ENCODE data around the gene SRSF2. TPM values are rescaled to one million over a fixed set of nuclear protein-coding genes. Genes with fewer than 3 reads are reported as not detected.

The SRSF2 gene
- total and polyA plus RNA-seq, 9 of the 15 experiments (the other 6 are each of a cell fraction or from before 2014, with no cell fraction given): 161 to 583 (median 393) TPM

DNA sequence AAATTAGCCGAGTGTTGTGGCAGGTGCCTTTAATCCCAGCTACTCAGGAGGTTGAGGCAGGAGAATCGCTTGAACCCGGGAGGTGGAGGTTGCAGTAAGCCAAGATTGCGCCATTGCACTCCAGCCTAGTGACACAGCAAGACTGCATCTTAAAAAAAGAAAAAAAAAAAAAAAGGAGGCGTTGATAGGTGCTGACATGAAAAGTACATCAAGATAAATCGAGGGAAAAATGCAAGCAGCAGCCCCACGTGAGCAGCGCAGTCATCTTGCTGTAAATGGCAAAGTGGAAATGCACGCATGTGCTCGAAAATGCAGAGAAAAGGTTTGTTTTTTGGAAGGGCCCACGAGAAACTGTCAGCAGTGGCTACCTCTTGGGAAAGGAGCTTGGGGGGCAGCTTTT lies 47.3 kb downstream of the SRSF2 start (continued):
- TF ChIP-seq ZNF316 (IDR thresholded peaks at IDR 0.05): peak; percentile 57; the same call in 1 of the 2 replicates
- TF ChIP-seq CEBPG (CRISPR knock-in tag; IDR thresholded peaks at IDR 0.05): peak; percentile 69
- peak; percentile 50 to 88 for TF ChIP-seq CEBPG (tag; conservative IDR thresholded peaks at IDR 0.05 in 1 of 2, IDR thresholded peaks at IDR 0.05 in 1 of 2)
- no peak for TF ChIP-seq ZNF830 (CRISPR knock-in tag; IDR thresholded peaks at IDR 0.05)
- TF ChIP-seq MYC (IDR thresholded peaks at IDR 0.05; ENCODE audit: low read depth, low read length): 0 out of 2 replicates have a peak, but pooled peaks have one; percentile 33
- TF ChIP-seq MYC (CRISPR knock-in tag; IDR thresholded peaks at IDR 0.05; ENCODE audit: borderline replicate concordance, low read depth): no peak
- TF ChIP-seq, protein P1, sequence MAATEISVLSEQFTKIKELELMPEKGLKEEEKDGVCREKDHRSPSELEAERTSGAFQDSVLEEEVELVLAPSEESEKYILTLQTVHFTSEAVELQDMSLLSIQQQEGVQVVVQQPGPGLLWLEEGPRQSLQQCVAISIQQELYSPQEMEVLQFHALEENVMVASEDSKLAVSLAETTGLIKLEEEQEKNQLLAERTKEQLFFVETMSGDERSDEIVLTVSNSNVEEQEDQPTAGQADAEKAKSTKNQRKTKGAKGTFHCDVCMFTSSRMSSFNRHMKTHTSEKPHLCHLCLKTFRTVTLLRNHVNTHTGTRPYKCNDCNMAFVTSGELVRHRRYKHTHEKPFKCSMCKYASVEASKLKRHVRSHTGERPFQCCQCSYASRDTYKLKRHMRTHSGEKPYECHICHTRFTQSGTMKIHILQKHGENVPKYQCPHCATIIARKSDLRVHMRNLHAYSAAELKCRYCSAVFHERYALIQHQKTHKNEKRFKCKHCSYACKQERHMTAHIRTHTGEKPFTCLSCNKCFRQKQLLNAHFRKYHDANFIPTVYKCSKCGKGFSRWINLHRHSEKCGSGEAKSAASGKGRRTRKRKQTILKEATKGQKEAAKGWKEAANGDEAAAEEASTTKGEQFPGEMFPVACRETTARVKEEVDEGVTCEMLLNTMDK (IDR thresholded peaks at IDR 0.05; ENCODE audit: borderline replicate concordance, insufficient read depth, low read depth, low read length, poor library complexity, severe bottlenecking): no peak
- TF ChIP-seq MAFG (tag; conservative IDR thresholded peaks at IDR 0.05): peak; percentile 80
- TF ChIP-seq, protein P2, sequence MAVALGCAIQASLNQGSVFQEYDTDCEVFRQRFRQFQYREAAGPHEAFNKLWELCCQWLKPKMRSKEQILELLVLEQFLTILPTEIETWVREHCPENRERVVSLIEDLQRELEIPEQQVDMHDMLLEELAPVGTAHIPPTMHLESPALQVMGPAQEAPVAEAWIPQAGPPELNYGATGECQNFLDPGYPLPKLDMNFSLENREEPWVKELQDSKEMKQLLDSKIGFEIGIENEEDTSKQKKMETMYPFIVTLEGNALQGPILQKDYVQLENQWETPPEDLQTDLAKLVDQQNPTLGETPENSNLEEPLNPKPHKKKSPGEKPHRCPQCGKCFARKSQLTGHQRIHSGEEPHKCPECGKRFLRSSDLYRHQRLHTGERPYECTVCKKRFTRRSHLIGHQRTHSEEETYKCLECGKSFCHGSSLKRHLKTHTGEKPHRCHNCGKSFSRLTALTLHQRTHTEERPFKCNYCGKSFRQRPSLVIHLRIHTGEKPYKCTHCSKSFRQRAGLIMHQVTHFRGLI (CRISPR knock-in tag; IDR thresholded peaks at IDR 0.05): no peak
- TF ChIP-seq ZNF384 (IDR thresholded peaks at IDR 0.05; ENCODE audit: low read depth, low read length): peak; percentile 89
- no peak for TF ChIP-seq ZNF212 (CRISPR knock-in tag; IDR thresholded peaks at IDR 0.05)
- TF ChIP-seq, protein P3, sequence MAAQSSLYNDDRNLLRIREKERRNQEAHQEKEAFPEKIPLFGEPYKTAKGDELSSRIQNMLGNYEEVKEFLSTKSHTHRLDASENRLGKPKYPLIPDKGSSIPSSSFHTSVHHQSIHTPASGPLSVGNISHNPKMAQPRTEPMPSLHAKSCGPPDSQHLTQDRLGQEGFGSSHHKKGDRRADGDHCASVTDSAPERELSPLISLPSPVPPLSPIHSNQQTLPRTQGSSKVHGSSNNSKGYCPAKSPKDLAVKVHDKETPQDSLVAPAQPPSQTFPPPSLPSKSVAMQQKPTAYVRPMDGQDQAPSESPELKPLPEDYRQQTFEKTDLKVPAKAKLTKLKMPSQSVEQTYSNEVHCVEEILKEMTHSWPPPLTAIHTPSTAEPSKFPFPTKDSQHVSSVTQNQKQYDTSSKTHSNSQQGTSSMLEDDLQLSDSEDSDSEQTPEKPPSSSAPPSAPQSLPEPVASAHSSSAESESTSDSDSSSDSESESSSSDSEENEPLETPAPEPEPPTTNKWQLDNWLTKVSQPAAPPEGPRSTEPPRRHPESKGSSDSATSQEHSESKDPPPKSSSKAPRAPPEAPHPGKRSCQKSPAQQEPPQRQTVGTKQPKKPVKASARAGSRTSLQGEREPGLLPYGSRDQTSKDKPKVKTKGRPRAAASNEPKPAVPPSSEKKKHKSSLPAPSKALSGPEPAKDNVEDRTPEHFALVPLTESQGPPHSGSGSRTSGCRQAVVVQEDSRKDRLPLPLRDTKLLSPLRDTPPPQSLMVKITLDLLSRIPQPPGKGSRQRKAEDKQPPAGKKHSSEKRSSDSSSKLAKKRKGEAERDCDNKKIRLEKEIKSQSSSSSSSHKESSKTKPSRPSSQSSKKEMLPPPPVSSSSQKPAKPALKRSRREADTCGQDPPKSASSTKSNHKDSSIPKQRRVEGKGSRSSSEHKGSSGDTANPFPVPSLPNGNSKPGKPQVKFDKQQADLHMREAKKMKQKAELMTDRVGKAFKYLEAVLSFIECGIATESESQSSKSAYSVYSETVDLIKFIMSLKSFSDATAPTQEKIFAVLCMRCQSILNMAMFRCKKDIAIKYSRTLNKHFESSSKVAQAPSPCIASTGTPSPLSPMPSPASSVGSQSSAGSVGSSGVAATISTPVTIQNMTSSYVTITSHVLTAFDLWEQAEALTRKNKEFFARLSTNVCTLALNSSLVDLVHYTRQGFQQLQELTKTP (IDR thresholded peaks at IDR 0.05; ENCODE audit: low read depth in 1 of 2, partially characterized antibody in 2 of 2): no peak

Measured in K562 (cell line).